ENCODE data around the gene KDSR. TPM values are rescaled to one million over a fixed set of nuclear protein-coding genes. Genes with fewer than 3 reads are reported as not detected.

KDSR gene
- total RNA-seq, 1 experiment from 2014 or later = 29.8 TPM

DNA sequence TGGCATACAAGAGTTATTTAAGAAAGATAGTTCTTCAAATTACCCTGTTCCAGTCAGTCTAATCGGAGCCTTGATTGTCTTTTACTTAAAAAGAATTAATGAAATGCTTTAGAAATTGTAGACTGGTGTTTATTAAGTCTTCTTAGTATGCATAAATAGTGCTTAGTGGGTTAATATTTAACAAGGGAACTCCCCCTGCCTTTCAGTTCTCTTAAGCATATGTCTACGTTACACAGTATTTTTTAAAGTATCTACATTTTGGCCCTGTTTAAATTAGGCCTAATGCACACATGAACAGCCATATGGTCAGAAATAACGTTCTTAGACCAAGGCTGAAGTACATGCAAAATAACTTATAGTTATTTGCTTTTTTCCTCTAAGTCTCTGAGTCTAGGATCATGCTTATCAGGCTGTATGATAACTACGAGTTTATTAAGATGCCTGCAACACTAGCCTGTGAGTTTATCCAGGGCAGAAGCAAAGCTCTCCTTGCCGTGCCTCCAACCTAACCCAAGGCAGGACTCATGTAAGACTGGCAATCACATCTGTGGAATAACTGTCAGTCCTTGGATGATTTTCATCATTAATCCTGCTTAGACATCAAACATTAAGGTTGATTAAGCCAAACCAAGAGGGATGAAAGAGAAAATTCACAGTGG lies 54.1 kb downstream of the KDSR start:
- in situ Hi-C loops (cut with HindIII; ENCODE audit: low pct_unique_long_range_greater_than_20kb, low sequenced_read_pairs) (no loop called here), intact Hi-C loops (cut with micrococcal nuclease; ENCODE audit: unreplicated experiment) (no loop called here)
- BruUV-seq (replicated peaks) = no TSS peak
- Histone ChIP-seq H3K27ac (ENCODE audit: low read length) (no peak overlapping the region), H3K27me3 (ENCODE audit: control insufficient read depth, insufficient read depth, low read length) (peaks cover 18% of the 10 kb centered on the region), H3K36me3 (ENCODE audit: control insufficient read depth, insufficient read depth, low read length) (no peaks in the 10 kb centered on the region), H3K4me1 (ENCODE audit: control insufficient read depth, insufficient read depth, low read length) (no peaks in the 10 kb centered on the region), H3K4me3 (ENCODE audit: low read depth in 2 of 2, low read length in 2 of 2) (no peak overlapping the region), H3K9me3 (ENCODE audit: control insufficient read depth, insufficient read depth, low read depth, low read length) (no peaks in the 10 kb centered on the region)
- ChIA-PET CTCF (no interaction called here), POLR2A (no interaction called here)
- no peak for DNase-seq (ENCODE audit: low read depth, low spot score)
- ATAC-seq = no peak
- TF ChIP-seq, protein P1, sequence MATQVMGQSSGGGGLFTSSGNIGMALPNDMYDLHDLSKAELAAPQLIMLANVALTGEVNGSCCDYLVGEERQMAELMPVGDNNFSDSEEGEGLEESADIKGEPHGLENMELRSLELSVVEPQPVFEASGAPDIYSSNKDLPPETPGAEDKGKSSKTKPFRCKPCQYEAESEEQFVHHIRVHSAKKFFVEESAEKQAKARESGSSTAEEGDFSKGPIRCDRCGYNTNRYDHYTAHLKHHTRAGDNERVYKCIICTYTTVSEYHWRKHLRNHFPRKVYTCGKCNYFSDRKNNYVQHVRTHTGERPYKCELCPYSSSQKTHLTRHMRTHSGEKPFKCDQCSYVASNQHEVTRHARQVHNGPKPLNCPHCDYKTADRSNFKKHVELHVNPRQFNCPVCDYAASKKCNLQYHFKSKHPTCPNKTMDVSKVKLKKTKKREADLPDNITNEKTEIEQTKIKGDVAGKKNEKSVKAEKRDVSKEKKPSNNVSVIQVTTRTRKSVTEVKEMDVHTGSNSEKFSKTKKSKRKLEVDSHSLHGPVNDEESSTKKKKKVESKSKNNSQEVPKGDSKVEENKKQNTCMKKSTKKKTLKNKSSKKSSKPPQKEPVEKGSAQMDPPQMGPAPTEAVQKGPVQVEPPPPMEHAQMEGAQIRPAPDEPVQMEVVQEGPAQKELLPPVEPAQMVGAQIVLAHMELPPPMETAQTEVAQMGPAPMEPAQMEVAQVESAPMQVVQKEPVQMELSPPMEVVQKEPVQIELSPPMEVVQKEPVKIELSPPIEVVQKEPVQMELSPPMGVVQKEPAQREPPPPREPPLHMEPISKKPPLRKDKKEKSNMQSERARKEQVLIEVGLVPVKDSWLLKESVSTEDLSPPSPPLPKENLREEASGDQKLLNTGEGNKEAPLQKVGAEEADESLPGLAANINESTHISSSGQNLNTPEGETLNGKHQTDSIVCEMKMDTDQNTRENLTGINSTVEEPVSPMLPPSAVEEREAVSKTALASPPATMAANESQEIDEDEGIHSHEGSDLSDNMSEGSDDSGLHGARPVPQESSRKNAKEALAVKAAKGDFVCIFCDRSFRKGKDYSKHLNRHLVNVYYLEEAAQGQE (IDR thresholded peaks at IDR 0.05; ENCODE audit: insufficient read depth in 1 of 2, low read depth in 2 of 2, low read length in 1 of 2) = no peak
- TF ChIP-seq, protein P2, sequence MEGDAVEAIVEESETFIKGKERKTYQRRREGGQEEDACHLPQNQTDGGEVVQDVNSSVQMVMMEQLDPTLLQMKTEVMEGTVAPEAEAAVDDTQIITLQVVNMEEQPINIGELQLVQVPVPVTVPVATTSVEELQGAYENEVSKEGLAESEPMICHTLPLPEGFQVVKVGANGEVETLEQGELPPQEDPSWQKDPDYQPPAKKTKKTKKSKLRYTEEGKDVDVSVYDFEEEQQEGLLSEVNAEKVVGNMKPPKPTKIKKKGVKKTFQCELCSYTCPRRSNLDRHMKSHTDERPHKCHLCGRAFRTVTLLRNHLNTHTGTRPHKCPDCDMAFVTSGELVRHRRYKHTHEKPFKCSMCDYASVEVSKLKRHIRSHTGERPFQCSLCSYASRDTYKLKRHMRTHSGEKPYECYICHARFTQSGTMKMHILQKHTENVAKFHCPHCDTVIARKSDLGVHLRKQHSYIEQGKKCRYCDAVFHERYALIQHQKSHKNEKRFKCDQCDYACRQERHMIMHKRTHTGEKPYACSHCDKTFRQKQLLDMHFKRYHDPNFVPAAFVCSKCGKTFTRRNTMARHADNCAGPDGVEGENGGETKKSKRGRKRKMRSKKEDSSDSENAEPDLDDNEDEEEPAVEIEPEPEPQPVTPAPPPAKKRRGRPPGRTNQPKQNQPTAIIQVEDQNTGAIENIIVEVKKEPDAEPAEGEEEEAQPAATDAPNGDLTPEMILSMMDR (IDR thresholded peaks at IDR 0.05) = no peak
- TF ChIP-seq SIN3A (IDR thresholded peaks at IDR 0.05; ENCODE audit: borderline replicate concordance, insufficient read depth, low read depth, low read length) = no peak

DNA sequence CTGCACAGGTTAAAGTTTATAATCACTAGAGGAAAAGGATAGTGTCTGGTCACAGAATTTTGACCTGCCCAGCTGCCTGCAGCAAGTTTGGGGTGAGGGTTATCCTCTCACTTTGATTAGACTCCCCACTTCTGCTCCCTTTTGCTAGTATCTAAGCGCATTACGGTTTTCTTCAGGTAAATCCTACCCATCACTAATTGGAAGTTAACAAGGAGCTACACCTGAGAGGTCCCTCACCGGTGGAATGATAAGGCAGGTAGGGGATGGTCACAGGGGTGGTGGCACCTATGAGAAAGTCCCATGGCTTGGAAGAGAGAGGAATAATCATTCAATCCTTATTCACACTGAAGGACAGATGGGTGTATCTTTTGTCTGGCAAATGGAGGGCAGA lies 55.0 kb downstream of the KDSR start:
- Histone ChIP-seq H3K4me1 (ENCODE audit: control insufficient read depth, insufficient read depth, low read length) (no peaks in the 10 kb centered on the region), H3K4me3 (ENCODE audit: low read depth in 2 of 2, low read length in 2 of 2) (no peak overlapping the region), H3K36me3 (ENCODE audit: control insufficient read depth, insufficient read depth, low read length) (no peaks in the 10 kb centered on the region), H3K9me3 (ENCODE audit: control insufficient read depth, insufficient read depth, low read depth, low read length) (no peaks in the 10 kb centered on the region), H3K27me3 (ENCODE audit: control insufficient read depth, insufficient read depth, low read length) (peaks cover 14% of the 10 kb centered on the region), H3K27ac (ENCODE audit: low read length) (no peak overlapping the region)
- ChIA-PET CTCF (no interaction called here), POLR2A (no interaction called here)
- DNase-seq (ENCODE audit: low read depth, low spot score) (no peak), ATAC-seq (no peak)
- intact Hi-C loops (cut with micrococcal nuclease; ENCODE audit: unreplicated experiment) = no loop called here
- in situ Hi-C loops (cut with HindIII; ENCODE audit: low pct_unique_long_range_greater_than_20kb, low sequenced_read_pairs) = no loop called here
- TF ChIP-seq, protein P1 (IDR thresholded peaks at IDR 0.05; ENCODE audit: insufficient read depth in 1 of 2, low read depth in 2 of 2, low read length in 1 of 2) = no peak
- no peak for TF ChIP-seq TCF7L2 (IDR thresholded peaks at IDR 0.05; ENCODE audit: low read depth, low read length)
- no TSS peak for BruUV-seq (replicated peaks)
